ENCODE data around the gene BCKDK. TPM values are rescaled to one million over a fixed set of nuclear protein-coding genes. Genes with fewer than 3 reads are reported as not detected.

BCKDK gene
- total and polyA plus RNA-seq, 2 of the 13 experiments (the other 11 are each of a cell fraction or from before 2014, with no cell fraction given), result 24.9 to 42.6 TPM

GRCh38 chr16:31141489-31142108 lies 33.4 kb downstream of the BCKDK start (continued):
- TF ChIP-seq ESRRA (CRISPR knock-in tag; IDR thresholded peaks at IDR 0.05; ENCODE audit: low read depth) (no peak), NONO (IDR thresholded peaks at IDR 0.05) (no peak), NONO (CRISPR knock-in tag; conservative IDR thresholded peaks at IDR 0.05) (no peak), ZNF770 (CRISPR knock-in tag; IDR thresholded peaks at IDR 0.05) (no peak), HNRNPK (IDR thresholded peaks at IDR 0.05; ENCODE audit: low read depth, low read length, poor library complexity, severe bottlenecking) (no peak), KLF6 (CRISPR knock-in tag; IDR thresholded peaks at IDR 0.05) (no peak), ZNF512B (CRISPR knock-in tag; IDR thresholded peaks at IDR 0.05; ENCODE audit: borderline replicate concordance) (no peak), LCORL (IDR thresholded peaks at IDR 0.05) (no peak), LCORL (CRISPR knock-in tag; IDR thresholded peaks at IDR 0.05) (no peak), ZNF792 (CRISPR knock-in tag; IDR thresholded peaks at IDR 0.05) (0 out of 2 replicates have a peak, but pooled peaks have one; percentile 20), NRL (CRISPR knock-in tag; IDR thresholded peaks at IDR 0.05; ENCODE audit: borderline replicate concordance) (peak; percentile 72), ZNF549 (CRISPR knock-in tag; IDR thresholded peaks at IDR 0.05) (no peak), NCOA1 (CRISPR knock-in tag; IDR thresholded peaks at IDR 0.05) (no peak), ZNF326 (CRISPR knock-in tag; IDR thresholded peaks at IDR 0.05; ENCODE audit: borderline replicate concordance) (no peak), NAIF1 (CRISPR knock-in tag; IDR thresholded peaks at IDR 0.05; ENCODE audit: borderline replicate concordance) (no peak), CCDC6 (CRISPR knock-in tag; IDR thresholded peaks at IDR 0.05) (no peak), ZNF350 (CRISPR knock-in tag; IDR thresholded peaks at IDR 0.05; ENCODE audit: borderline replicate concordance, low read depth) (peak; percentile 4; the same call in 1 of the 2 replicates), REXO4 (CRISPR knock-in tag; IDR thresholded peaks at IDR 0.05; ENCODE audit: borderline replicate concordance) (no peak), ZNF207 (IDR thresholded peaks at IDR 0.05; ENCODE audit: borderline replicate concordance) (no peak), HIC2 (CRISPR knock-in tag; IDR thresholded peaks at IDR 0.05; ENCODE audit: low read depth) (no peak)
